Adrenal gland (tissue), 5 donors: ENCODE results near the gene PXDN.

Experiments
- CTCF ChIP-seq, 6 experiments: fragments of 450-650 bp in 4 of 6; fragments of 200-600 bp in 2 of 6; sonication (generic) in 1 of 6; IDR thresholded peaks; 1 replicate in 5 of 6; 2 replicates in 1 of 6; pipeline versions ENCODE4 v1.5.1 to v1.8.0; 2016 to 2021; ENCODE audit warnings: antibody characterized with exemption in 6 of 6, mild to moderate bottlenecking in 2 of 6, moderate library complexity in 1 of 6
- POLR2A ChIP-seq, 2 donors: fragments of 450-650 bp; IDR thresholded peaks; one replicate each; pipeline ENCODE4 v1.6.1; 2017; ENCODE audit warnings: antibody characterized with exemption in 2 of 2, mild to moderate bottlenecking in 2 of 2, moderate library complexity in 1 of 2
- donor health status: DM: no; HTN: no; CAD: no.

GRCh38 chr2:1623906-1624445 is 120.3 kb downstream of the PXDN start:
- TF ChIP-seq CTCF (IDR thresholded peaks at IDR 0.05), result no peak
- no peak for TF ChIP-seq POLR2A (IDR thresholded peaks at IDR 0.05)
